Stimulated activated CD8-positive, alpha-beta memory T cell treated with anti-CD3 and anti-CD28 coated beads, Interleukin-7, amount 100 ng/mL, for 24 hours (primary cell): ENCODE data around the gene CDH22.

Experiments
- DNase-seq: peaks from one replicate; pipeline ENCODE4 v3.0.0-alpha.2; 2020; ENCODE audit warnings: low read depth

CDH22 gene

GRCh38 chr20:46240065-46240464 is 68.2 kb downstream of the CDH22 start:
- DNase-seq = no peak

GRCh38 chr20:46237736-46238135 is 70.6 kb downstream of the CDH22 start:
- no peak for DNase-seq

- no peak for DNase-seq
Observed at GRCh38 chr20:46237227-46237626, 71.1 kb downstream of the CDH22 start.

GRCh38 chr20:46235077-46235476 is 73.2 kb downstream of the CDH22 start:
- DNase-seq = no peak

- DNase-seq = no peak
Observed at GRCh38 chr20:46233701-46234100, 74.6 kb downstream of the CDH22 start.

- no peak for DNase-seq
Observed at GRCh38 chr20:46232539-46232938, 75.8 kb downstream of the CDH22 start.

- DNase-seq = no peak
Observed at GRCh38 chr20:46230801-46231282, 77.5 kb downstream of the CDH22 start.

- no peak for DNase-seq
Observed at GRCh38 chr20:46230106-46230491, 78.2 kb downstream of the CDH22 start.

- no peak for DNase-seq
Observed at GRCh38 chr20:46229478-46230105, 78.7 kb downstream of the CDH22 start.

GRCh38 chr20:46228670-46229069 is 79.6 kb downstream of the CDH22 start:
- DNase-seq = no peak

GRCh38 chr20:46227272-46227767 is 81.0 kb downstream of the CDH22 start:
- DNase-seq = no peak

- no peak for DNase-seq
Observed at GRCh38 chr20:46226602-46227001, 81.7 kb downstream of the CDH22 start.

- DNase-seq = no peak
Observed at GRCh38 chr20:46222521-46223007, 85.7 kb downstream of the CDH22 start.

GRCh38 chr20:46221256-46221833 is 87.0 kb downstream of the CDH22 start:
- DNase-seq = no peak

- DNase-seq = no peak
Observed at GRCh38 chr20:46220455-46221207, 87.7 kb downstream of the CDH22 start.

- DNase-seq = no peak
Observed at GRCh38 chr20:46219920-46220319, 88.4 kb downstream of the CDH22 start.

- DNase-seq = no peak
Observed at GRCh38 chr20:46219190-46219589, 89.1 kb downstream of the CDH22 start.

GRCh38 chr20:46218656-46219055 is 89.6 kb downstream of the CDH22 start:
- no peak for DNase-seq

- no peak for DNase-seq
Observed at GRCh38 chr20:46217583-46217982, 90.7 kb downstream of the CDH22 start.

GRCh38 chr20:46216770-46217464 is 91.4 kb downstream of the CDH22 start:
- no peak for DNase-seq

- no peak for DNase-seq
Observed at GRCh38 chr20:46215913-46216707, 92.2 kb downstream of the CDH22 start.
